Kidney epithelial cell (primary cell): ENCODE data around the gene FMN1. TPM values are rescaled to one million over a fixed set of nuclear protein-coding genes. Genes with fewer than 3 reads are reported as not detected.

Experiments
- DNase-seq: peaks from one replicate; pipeline ENCODE4 v3.0.0-alpha.2; 2010; ENCODE audit warnings: low read depth
- H3K27me3 ChIP-seq: 2 replicates; pipeline ENCODE4 v1.6.0; 2011; ENCODE audit warnings: low read length; ENCODE audit not compliant: control insufficient read depth, insufficient read depth
- H3K36me3 ChIP-seq: 2 replicates; pipeline ENCODE4 v1.5.1; 2011; ENCODE audit warnings: low read length; ENCODE audit not compliant: control insufficient read depth, insufficient read depth
- H3K4me3 ChIP-seq: 2 replicates; pipeline ENCODE4 v1.5.1; 2011; ENCODE audit warnings: low read depth, mild to moderate bottlenecking, control low read depth, low read length
- total RNA-seq: library from RNA; depleted of rRNA; stranded (reverse); fragments of >200 nt; gene quantifications from 2 replicates; pipeline ENCODE4 v1.2.3, GENCODE V29; 2015
- TF ChIP-seq, protein P1 (sequence below): IDR thresholded peaks from 2 replicates; pipeline ENCODE4 v1.5.1; 2011; ENCODE audit warnings: mild to moderate bottlenecking, moderate library complexity, low read length, control low read depth, inconsistent platforms; ENCODE audit not compliant: insufficient read depth, poor library complexity, severe bottlenecking

The FMN1 gene
- total RNA-seq, 1 donor from 2014 or later: 4.5 TPM

DNA sequence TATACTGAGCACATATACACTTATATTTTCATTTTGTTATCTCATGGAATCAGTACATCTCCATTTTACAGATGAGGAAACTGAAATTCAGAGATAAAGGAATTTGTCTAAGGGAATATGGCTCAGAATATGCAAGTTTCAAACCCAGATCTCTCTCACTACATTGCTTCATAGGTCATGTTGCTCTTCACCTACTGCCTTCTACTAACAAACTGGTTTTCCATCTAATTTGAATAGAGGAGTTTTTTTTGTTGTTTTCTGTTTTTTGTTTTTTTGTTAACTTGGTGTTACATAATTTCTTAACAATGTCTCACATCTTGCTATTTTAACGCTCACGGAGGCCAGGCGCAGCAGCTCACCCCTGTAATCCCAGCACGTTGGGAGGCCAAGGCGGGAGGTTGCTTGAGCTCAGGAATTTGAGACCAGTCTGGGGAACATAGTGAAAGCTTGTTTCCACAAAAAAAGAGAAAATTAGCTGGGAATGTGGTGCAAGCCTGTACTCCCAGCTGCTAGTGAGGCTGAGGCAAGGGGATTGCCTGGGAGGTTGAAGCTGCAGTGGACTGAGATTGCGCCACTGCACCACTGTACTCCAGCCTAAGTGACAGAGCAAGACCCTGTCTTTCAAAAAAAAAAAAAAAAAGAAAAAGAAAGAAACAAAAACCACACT is 37.0 kb downstream of the FMN1 start:
- no peak overlapping the region for H3K4me3 ChIP-seq
- no peak for DNase-seq
- TF ChIP-seq, protein P1, sequence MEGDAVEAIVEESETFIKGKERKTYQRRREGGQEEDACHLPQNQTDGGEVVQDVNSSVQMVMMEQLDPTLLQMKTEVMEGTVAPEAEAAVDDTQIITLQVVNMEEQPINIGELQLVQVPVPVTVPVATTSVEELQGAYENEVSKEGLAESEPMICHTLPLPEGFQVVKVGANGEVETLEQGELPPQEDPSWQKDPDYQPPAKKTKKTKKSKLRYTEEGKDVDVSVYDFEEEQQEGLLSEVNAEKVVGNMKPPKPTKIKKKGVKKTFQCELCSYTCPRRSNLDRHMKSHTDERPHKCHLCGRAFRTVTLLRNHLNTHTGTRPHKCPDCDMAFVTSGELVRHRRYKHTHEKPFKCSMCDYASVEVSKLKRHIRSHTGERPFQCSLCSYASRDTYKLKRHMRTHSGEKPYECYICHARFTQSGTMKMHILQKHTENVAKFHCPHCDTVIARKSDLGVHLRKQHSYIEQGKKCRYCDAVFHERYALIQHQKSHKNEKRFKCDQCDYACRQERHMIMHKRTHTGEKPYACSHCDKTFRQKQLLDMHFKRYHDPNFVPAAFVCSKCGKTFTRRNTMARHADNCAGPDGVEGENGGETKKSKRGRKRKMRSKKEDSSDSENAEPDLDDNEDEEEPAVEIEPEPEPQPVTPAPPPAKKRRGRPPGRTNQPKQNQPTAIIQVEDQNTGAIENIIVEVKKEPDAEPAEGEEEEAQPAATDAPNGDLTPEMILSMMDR: no peak
- no peaks in the 10 kb centered on the region for H3K36me3 ChIP-seq
- no peaks in the 10 kb centered on the region for H3K27me3 ChIP-seq

DNA sequence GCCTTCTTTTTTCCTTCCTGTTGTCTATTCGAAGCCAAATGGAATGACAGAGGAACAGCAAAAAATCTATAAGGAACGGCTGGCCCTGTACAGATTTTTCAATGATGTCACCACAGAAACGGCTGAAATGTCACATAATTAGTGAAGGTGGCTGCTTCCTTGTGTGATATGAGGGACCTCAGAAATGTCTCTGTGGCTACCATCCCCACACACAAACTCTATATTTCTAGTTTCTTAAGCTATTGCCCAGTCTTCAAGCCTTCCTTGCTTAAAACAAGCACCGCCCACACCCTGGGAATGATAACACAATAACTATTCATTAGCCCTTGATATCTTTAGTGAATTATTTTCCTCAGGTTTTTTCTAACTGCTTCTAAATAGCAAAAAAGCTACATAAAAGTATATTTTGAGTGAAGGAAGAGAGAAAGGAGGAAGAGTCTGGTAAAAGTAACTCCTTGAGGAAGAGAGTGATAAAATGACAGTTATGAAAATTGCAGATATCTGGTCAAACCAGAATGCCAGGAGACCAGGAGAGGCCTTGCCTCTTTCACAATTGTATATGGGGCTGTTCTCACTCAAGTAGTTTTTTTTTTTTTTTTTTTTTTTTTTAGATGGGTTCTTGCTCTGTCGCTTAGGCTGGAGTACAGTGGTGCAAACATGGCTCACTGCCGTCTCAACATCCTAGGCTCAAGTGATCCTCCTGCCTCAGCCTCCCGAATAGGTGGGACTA is 38.7 kb downstream of the FMN1 start:
- TF ChIP-seq, protein P1: no peak
- DNase-seq: no peak
- H3K36me3 ChIP-seq: no peaks in the 10 kb centered on the region
- no peaks in the 10 kb centered on the region for H3K27me3 ChIP-seq
- no peak overlapping the region for H3K4me3 ChIP-seq

DNA sequence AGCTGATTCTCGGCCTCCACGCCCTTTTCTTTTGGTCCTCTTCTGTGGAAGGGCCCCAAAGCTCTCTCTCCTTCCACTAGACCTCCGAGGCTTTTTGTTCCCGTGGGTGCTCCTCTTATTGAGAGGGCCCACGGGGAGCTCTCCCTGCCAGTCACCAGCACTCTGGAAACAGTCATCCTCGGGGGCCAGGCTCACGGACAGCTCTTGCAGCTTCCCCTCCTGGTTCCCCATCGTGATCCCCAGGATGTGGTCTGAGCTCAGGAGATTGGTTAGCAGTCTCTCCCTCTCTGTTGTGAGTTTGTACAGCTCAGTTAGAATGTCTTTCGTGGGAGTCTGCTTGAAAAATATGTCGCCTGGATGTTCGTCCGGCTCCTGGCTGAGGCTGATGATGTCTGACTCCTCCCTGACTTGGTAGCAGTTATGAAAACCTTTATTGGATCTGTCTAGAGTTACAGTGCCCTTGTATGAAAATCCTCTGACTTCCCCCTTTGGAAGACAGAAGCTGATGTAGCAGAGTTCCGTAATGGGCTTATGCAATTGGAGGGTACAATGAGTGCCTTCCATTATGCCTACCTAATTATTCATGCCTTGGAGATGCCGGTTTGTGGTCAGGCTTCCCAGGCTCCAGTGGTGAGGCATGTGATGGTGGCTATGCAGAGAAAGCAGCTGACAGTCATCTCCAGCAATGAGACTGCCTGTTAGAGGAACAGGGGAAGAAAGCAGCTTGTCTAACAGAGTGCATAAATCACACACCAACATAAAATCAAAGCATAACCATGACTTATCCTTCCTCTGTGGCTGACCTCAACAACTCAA is 40.0 kb downstream of the FMN1 start:
- no peaks in the 10 kb centered on the region for H3K36me3 ChIP-seq
- no peak overlapping the region for H3K4me3 ChIP-seq
- TF ChIP-seq, protein P1: no peak
- H3K27me3 ChIP-seq: no peaks in the 10 kb centered on the region
- DNase-seq: peak; percentile 97

DNA sequence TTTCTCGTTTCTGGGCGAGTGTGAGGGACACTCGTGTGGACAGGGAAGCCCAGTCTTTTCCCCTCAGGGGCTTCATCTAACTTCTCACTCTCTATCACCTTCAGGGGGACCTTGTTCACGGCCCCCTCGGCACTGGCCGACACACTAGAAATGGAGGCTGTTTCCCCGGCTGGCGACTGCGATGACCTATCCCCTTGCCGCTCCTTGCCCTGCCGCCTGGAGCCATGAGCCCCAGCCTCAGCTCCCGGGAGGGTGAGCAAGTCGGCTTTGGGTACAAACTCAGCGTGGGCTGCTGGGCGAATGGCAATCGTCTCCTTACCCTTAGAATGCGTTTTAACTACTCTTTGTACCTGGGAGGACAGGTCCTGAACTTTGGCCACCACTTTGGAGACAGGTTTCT is 41.0 kb downstream of the FMN1 start:
- TF ChIP-seq, protein P1: no peak
- Histone ChIP-seq H3K36me3 (no peaks in the 10 kb centered on the region), H3K4me3 (no peak overlapping the region), H3K27me3 (no peaks in the 10 kb centered on the region)
- no peak for DNase-seq

DNA sequence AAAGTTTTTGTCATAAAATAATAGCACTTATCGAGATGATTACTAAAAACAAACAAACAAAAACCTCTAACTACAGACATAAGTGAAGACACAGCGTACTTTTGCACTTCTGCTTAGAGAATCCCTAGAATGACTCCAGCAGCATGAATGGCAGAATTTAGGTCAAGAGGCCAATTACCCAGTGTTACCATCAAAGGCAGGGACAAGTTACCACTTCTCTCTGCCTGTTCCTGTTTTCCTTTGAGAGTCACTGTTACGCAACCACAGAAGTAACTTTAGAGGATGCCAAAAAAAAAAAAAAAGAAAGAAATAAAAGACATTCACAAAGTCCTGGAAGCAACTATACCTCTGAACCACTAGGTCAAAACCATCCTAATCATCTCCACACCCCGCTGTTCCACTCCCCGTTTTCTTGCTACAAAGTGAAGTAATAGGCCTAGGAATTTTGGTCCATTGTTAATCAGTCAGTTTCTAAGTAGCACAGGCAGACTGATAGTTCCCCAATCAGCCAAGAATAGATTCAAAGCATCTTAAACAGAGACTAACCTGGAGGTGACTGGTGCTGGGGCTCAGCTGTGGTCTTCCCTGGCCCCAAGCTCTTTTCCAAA is 41.9 kb downstream of the FMN1 start:
- no peak for DNase-seq
- TF ChIP-seq, protein P1: no peak
- Histone ChIP-seq H3K36me3 (no peaks in the 10 kb centered on the region), H3K27me3 (no peaks in the 10 kb centered on the region), H3K4me3 (no peak overlapping the region)
